HCT116 (cell line): ENCODE results near the gene GARIN3. TPM values are rescaled to one million over a fixed set of nuclear protein-coding genes. Genes with fewer than 3 reads are reported as not detected.

ENCODE experiments used
- ATAC-seq: fragments of 200-7000 bp; cut with Tn5 transposase; 2 replicates; pipeline ENCODE4 v1.9.1; 2020; ENCODE audit warnings: mild to moderate bottlenecking, moderate library complexity
- BruUV-seq: library from RNA; stranded (reverse); fragments of 400-500 nt; replicated peaks from 2 replicates; lab custom pipeline; 2021; lab: Mats Ljungman, UMichigan
- CTCF ChIA-PET: fragments of 300-600 bp; sonication (Branson Sonifier 250); formaldehyde crosslinking; loops from one replicate; lab custom pipeline; 2021; ENCODE audit warnings: antibody characterized with exemption; lab: Charles Lee
- POLR2A ChIA-PET: fragments of 300-600, 350-600 bp; sonication (Branson Sonifier 250); formaldehyde crosslinking; loops from one replicate; lab custom pipeline; 2021; ENCODE audit warnings: antibody characterized with exemption; lab: Charles Lee
- RAD21 ChIA-PET, 2 experiments: fragments of 300-600 bp; sonication (Branson Sonifier 250); formaldehyde crosslinking; loops; one replicate each; lab custom pipeline; 2023; ENCODE audit warnings: low total read pairs in 2 of 2; ENCODE audit not compliant: uncharacterized antibody in 2 of 2, unreplicated experiment in 2 of 2, low non-redundant PET in 1 of 2; lab: Charles Lee
- DNase-seq: peaks from one replicate; pipeline ENCODE4 v3.0.0-alpha.2; 2010; ENCODE audit warnings: low read depth, low spot score
- H2AFZ ChIP-seq: fragments of 200-600 bp; shearing (Covaris generic), sonication (generic); 2 replicates; pipeline ENCODE4 v1.6.1; 2017; ENCODE audit warnings: low read depth, mixed run types, mixed read lengths, antibody characterized with exemption, low read length; ENCODE audit not compliant: poor library complexity, severe bottlenecking
- H3K27ac ChIP-seq: 2 replicates; pipeline ENCODE4 v1.5.1; 2012; ENCODE audit warnings: low read depth, low read length
- H3K27me3 ChIP-seq: fragments of 200-600 bp; sonication (generic); 2 replicates; pipeline ENCODE4 v1.6.1; 2016; ENCODE audit warnings: mixed run types, low read length, mixed read lengths; ENCODE audit not compliant: insufficient read depth
- H3K36me3 ChIP-seq, 2 experiments: fragments of 200-500 bp in 1 of 2; fragments of 200-600 bp in 1 of 2; sonication (Bioruptor generic) in 1 of 2; sonication (generic) in 1 of 2; 2 replicates each; pipeline versions ENCODE4 v1.5.1 to v1.6.1; 2014 to 2016; ENCODE audit warnings: low read length in 2 of 2, inconsistent platforms in 1 of 2, mixed read lengths in 1 of 2, mixed run types in 1 of 2; ENCODE audit not compliant: insufficient read depth in 2 of 2, control insufficient read depth in 1 of 2
- H3K4me1 ChIP-seq, 2 experiments: fragments of 200-600 bp in 1 of 2; sonication (generic) in 1 of 2; 2 replicates each; pipeline versions ENCODE4 v1.5.1 to v1.6.1; 2012 to 2017; ENCODE audit warnings: low read length in 2 of 2, inconsistent platforms in 1 of 2, mild to moderate bottlenecking in 1 of 2, mixed read lengths in 1 of 2, mixed run types in 1 of 2, moderate library complexity in 1 of 2; ENCODE audit not compliant: insufficient read depth in 2 of 2, control insufficient read depth in 1 of 2
- H3K4me2 ChIP-seq: fragments of 200-600 bp; sonication (generic); 2 replicates; pipeline ENCODE4 v1.6.1; 2017; ENCODE audit warnings: mixed run types, low read length, mixed read lengths
- H3K4me3 ChIP-seq, 2 experiments: fragments of 200-600 bp in 1 of 2; sonication (generic) in 1 of 2; replicated peaks in 1 of 2; 2 replicates each; pipeline ENCODE4 v1.5.1; 2011 to 2016; ENCODE audit warnings: low read length in 2 of 2, control low read depth in 1 of 2, low read depth in 1 of 2, mild to moderate bottlenecking in 1 of 2, mixed read lengths in 1 of 2, mixed run types in 1 of 2
- H3K79me2 ChIP-seq: fragments of 200-600 bp; sonication (generic); 2 replicates; pipeline ENCODE4 v1.6.1; 2017; ENCODE audit warnings: mild to moderate bottlenecking, mixed run types, low read length, moderate library complexity, mixed read lengths; ENCODE audit not compliant: insufficient read depth
- H3K9ac ChIP-seq: fragments of 200-600 bp; sonication (generic); 2 replicates; pipeline ENCODE4 v1.6.1; 2016; ENCODE audit warnings: low read length, mixed read lengths
- H3K9me2 ChIP-seq: fragments of 200-600 bp; sonication (generic), shearing (Covaris generic); 2 replicates; pipeline ENCODE4 v1.6.1; 2017; ENCODE audit warnings: mixed run types, mild to moderate bottlenecking, moderate library complexity; ENCODE audit not compliant: insufficient read depth
- H3K9me3 ChIP-seq, 2 experiments: fragments of 200-500 bp in 1 of 2; fragments of 200-600 bp in 1 of 2; sonication (Bioruptor generic) in 1 of 2; sonication (generic) in 1 of 2; 2 replicates each; pipeline ENCODE4 v1.6.1; 2014 to 2017; ENCODE audit warnings: low read length in 2 of 2, mixed read lengths in 2 of 2, inconsistent platforms in 1 of 2, low read depth in 1 of 2, mild to moderate bottlenecking in 1 of 2, mixed run types in 1 of 2, moderate library complexity in 1 of 2; ENCODE audit not compliant: control insufficient read depth in 1 of 2, insufficient read depth in 1 of 2
- H4K20me1 ChIP-seq: fragments of 200-600 bp; sonication (generic), shearing (Covaris generic); 2 replicates; pipeline ENCODE4 v1.6.1; 2017; ENCODE audit warnings: mixed run types, mild to moderate bottlenecking, moderate library complexity; ENCODE audit not compliant: insufficient read depth
- ATF3 ChIP-seq: IDR thresholded peaks from 2 replicates; pipeline ENCODE4 v1.6.1; 2012
- CBX3 ChIP-seq: IDR thresholded peaks from 2 replicates; pipeline ENCODE4 v1.6.1; 2012; ENCODE audit warnings: low read depth
- ELF1 ChIP-seq: IDR thresholded peaks from 2 replicates; pipeline ENCODE4 v1.6.1; 2012; ENCODE audit warnings: low read depth, borderline replicate concordance
- EZH2phosphoT487 ChIP-seq: fragments of 200-600 bp; IDR thresholded peaks from 2 replicates; pipeline ENCODE4 v1.6.1; 2018; ENCODE audit warnings: antibody characterized with exemption, borderline replicate concordance
- FOSL1 ChIP-seq: IDR thresholded peaks from 2 replicates; pipeline ENCODE4 v1.6.1; 2012; ENCODE audit warnings: low read depth
- JUND ChIP-seq: IDR thresholded peaks from 2 replicates; pipeline ENCODE4 v1.6.1; 2012
- MAX ChIP-seq: IDR thresholded peaks from 2 replicates; pipeline ENCODE4 v1.6.1; 2012
- POLR2A ChIP-seq: IDR thresholded peaks from 2 replicates; pipeline ENCODE4 v1.7.0; 2011; ENCODE audit warnings: borderline replicate concordance; ENCODE audit not compliant: insufficient read depth, insufficient read length; ENCODE audit errors: extremely low read depth
- POLR2AphosphoS5 ChIP-seq: IDR thresholded peaks from 2 replicates; pipeline ENCODE4 v1.6.1; 2011; ENCODE audit warnings: mild to moderate bottlenecking, low read depth, low read length, moderate library complexity
- REST ChIP-seq: IDR thresholded peaks from 2 replicates; pipeline ENCODE4 v1.6.1; 2012; ENCODE audit warnings: low read depth
- SP1 ChIP-seq: IDR thresholded peaks from 2 replicates; pipeline ENCODE4 v1.6.1; 2012; ENCODE audit warnings: low read depth
- SRF ChIP-seq: IDR thresholded peaks from 2 replicates; pipeline ENCODE4 v1.6.1; 2012; ENCODE audit warnings: low read depth
- TCF7L2 ChIP-seq: IDR thresholded peaks from 2 replicates; pipeline ENCODE4 v1.7.0; 2011; ENCODE audit warnings: borderline replicate concordance, inconsistent platforms; ENCODE audit not compliant: insufficient read depth, insufficient read length; ENCODE audit errors: extremely low read depth
- YY1 ChIP-seq: IDR thresholded peaks from 2 replicates; pipeline ENCODE4 v1.6.1; 2011; ENCODE audit warnings: low read length, low read depth, moderate library complexity, mild to moderate bottlenecking; ENCODE audit not compliant: insufficient replicate concordance; ENCODE audit errors: extremely low read depth
- ZBTB33 ChIP-seq: IDR thresholded peaks from 2 replicates; pipeline ENCODE4 v1.6.1; 2011; ENCODE audit warnings: mild to moderate bottlenecking, low read length, moderate library complexity; ENCODE audit not compliant: insufficient replicate concordance; ENCODE audit errors: extremely low read depth
- ZFX ChIP-seq: fragments of 450-650 bp; IDR thresholded peaks from 2 replicates; pipeline ENCODE4 v1.6.1; 2017
- ZNF274 ChIP-seq: fragments of 200-500 bp; sonication (Bioruptor generic); IDR thresholded peaks from 2 replicates; pipeline ENCODE4 v1.6.1; 2014; ENCODE audit warnings: mild to moderate bottlenecking, low read depth, low read length, inconsistent platforms
- intact Hi-C: fragments of 100-400 bp; cut with micrococcal nuclease; formaldehyde crosslinking; loops from 2 replicates; pipeline ENCODE4 v1.10.0; 2022
- total RNA-seq: library from RNA; stranded (reverse); gene quantifications from one replicate; pipeline ENCODE4 v1.2.1, GENCODE V29; 2021; ENCODE audit not compliant: unreplicated experiment

Gene GARIN3
- total RNA-seq, 1 experiment from 2014 or later = not detected

- no peaks in the 10 kb centered on the region; the same call in 1 of the 2 replicates for H3K27me3 ChIP-seq
- H3K4me1 ChIP-seq = no peaks in the 10 kb centered on the region
- H2AFZ ChIP-seq = no peak overlapping the region
- H3K36me3 ChIP-seq = no peaks in the 10 kb centered on the region
- intact Hi-C loops = no loop called here
- ChIA-PET CTCF (no interaction called here), POLR2A (no interaction called here), RAD21 (no interaction called here)
- H3K4me2 ChIP-seq = no peak overlapping the region
- DNase-seq (no peak), ATAC-seq (no peak)
- no TSS peak for BruUV-seq
- no peak overlapping the region for H3K27ac ChIP-seq
- H3K79me2 ChIP-seq = no peaks in the 10 kb centered on the region
- no peak overlapping the region for H3K9ac ChIP-seq
- no peak for TF ChIP-seq ZFX
- no peak for TF ChIP-seq JUND
- no peak for TF ChIP-seq YY1
- no peak for TF ChIP-seq FOSL1
- no peak for TF ChIP-seq ATF3
- TF ChIP-seq SRF = no peak
- TF ChIP-seq SP1 = no peak
- no peak for TF ChIP-seq MAX
- no peak for TF ChIP-seq ZBTB33
- TF ChIP-seq POLR2A = no peak
- no peak for TF ChIP-seq TCF7L2
- no peak for TF ChIP-seq REST
- no peak for TF ChIP-seq POLR2AphosphoS5
- TF ChIP-seq ZNF274 = no peak
- TF ChIP-seq EZH2phosphoT487 = no peak
- TF ChIP-seq CBX3 = no peak
- no peak for TF ChIP-seq ELF1
- H3K4me3 ChIP-seq = no peak overlapping the region
- no peaks in the 10 kb centered on the region for H3K9me3 ChIP-seq
- H3K9me2 ChIP-seq = no peaks in the 10 kb centered on the region
- H4K20me1 ChIP-seq = no peaks in the 10 kb centered on the region
These were observed 39.6 kb upstream of the GARIN3 start for GRCh38 chr5:157205708-157206107.
